WI38 (cell line): ENCODE data around the gene PCK1.

Experiments used
- H3K4me3 ChIP-seq: 2 replicates; pipeline ENCODE4 v1.5.1; 2011; ENCODE audit warnings: low read depth, mild to moderate bottlenecking, control low read depth, low read length
- CTCF ChIP-seq: IDR thresholded peaks from 2 replicates; pipeline ENCODE4 v1.5.1; 2012; ENCODE audit warnings: low read depth, mild to moderate bottlenecking, control low read depth, low read length

The PCK1 gene

GRCh38 chr20:57567471-57568079 lies 6.7 kb downstream of the PCK1 start:
- no peak overlapping the region for H3K4me3 ChIP-seq
- no peak for TF ChIP-seq CTCF

GRCh38 chr20:57568088-57568896 lies 7.4 kb downstream of the PCK1 start:
- TF ChIP-seq CTCF: no peak
- H3K4me3 ChIP-seq: no peak overlapping the region

- H3K4me3 ChIP-seq: no peak overlapping the region
- no peak for TF ChIP-seq CTCF
These were observed 8.1 kb downstream of the PCK1 start for GRCh38 chr20:57568960-57569359.

GRCh38 chr20:57570145-57570850 lies 9.4 kb downstream of the PCK1 start:
- no peak overlapping the region for H3K4me3 ChIP-seq
- TF ChIP-seq CTCF: no peak

GRCh38 chr20:57570920-57571319 lies 10.0 kb downstream of the PCK1 start:
- no peak overlapping the region for H3K4me3 ChIP-seq
- TF ChIP-seq CTCF: no peak

- H3K4me3 ChIP-seq: no peak overlapping the region
- no peak for TF ChIP-seq CTCF
These were observed 11.0 kb downstream of the PCK1 start for GRCh38 chr20:57571782-57572416.

GRCh38 chr20:57573242-57573641 lies 12.3 kb downstream of the PCK1 start:
- no peak for TF ChIP-seq CTCF
- no peak overlapping the region for H3K4me3 ChIP-seq
